ENCODE data around the gene FGF9.

The FGF9 gene

GRCh38 chr13:21670883-21671619, at the start of gene FGF9:
FGF9 (plus strand) TSS chr13:21671073; CDS start chr13:21671913, 840 bp downstream.
- DNase-seq: peak; percentile 77

- no peak for DNase-seq
Measured at GRCh38 chr13:21625366-21625765, 45.5 kb upstream of the FGF9 start.

GRCh38 chr13:21632196-21632595, 38.7 kb upstream of the FGF9 start:
- no peak for DNase-seq

- DNase-seq: no peak
Measured at GRCh38 chr13:21636656-21637055, 34.2 kb upstream of the FGF9 start.

GRCh38 chr13:21637296-21637695, 33.6 kb upstream of the FGF9 start:
- peak; percentile 12 for DNase-seq

- DNase-seq: no peak
Measured at GRCh38 chr13:21638319-21639282, 32.3 kb upstream of the FGF9 start.

GRCh38 chr13:21639561-21639960, 31.3 kb upstream of the FGF9 start:
- no peak for DNase-seq

- DNase-seq: no peak
Measured at GRCh38 chr13:21641629-21642028, 29.2 kb upstream of the FGF9 start.

- no peak for DNase-seq
Measured at GRCh38 chr13:21657538-21657937, 13.3 kb upstream of the FGF9 start.

GRCh38 chr13:21659087-21659486, 11.8 kb upstream of the FGF9 start:
- DNase-seq: no peak

GRCh38 chr13:21661097-21661909, 9.6 kb upstream of the FGF9 start:
- no peak for DNase-seq

- no peak for DNase-seq
Measured at GRCh38 chr13:21663197-21663596, 7.7 kb upstream of the FGF9 start.

- DNase-seq: no peak
Measured at GRCh38 chr13:21668732-21669275, 2.1 kb upstream of the FGF9 start.

GRCh38 chr13:21670006-21670882, 629 bp upstream of the FGF9 start:
- peak; percentile 26 for DNase-seq

GRCh38 chr13:21671620-21672286, 880 bp downstream of the FGF9 start:
- DNase-seq: no peak

- no peak for DNase-seq
Measured at GRCh38 chr13:21672287-21672680, 1.4 kb downstream of the FGF9 start.

- no peak for DNase-seq
Measured at GRCh38 chr13:21672796-21673538, 2.1 kb downstream of the FGF9 start.

GRCh38 chr13:21673539-21673788, 2.6 kb downstream of the FGF9 start:
- DNase-seq: no peak

GRCh38 chr13:21673789-21674489, 3.1 kb downstream of the FGF9 start:
- DNase-seq: peak; percentile 15

GRCh38 chr13:21674490-21675009, 3.7 kb downstream of the FGF9 start:
- no peak for DNase-seq

All from stimulated activated CD4-positive, alpha-beta T cell treated with anti-CD3 and anti-CD28 coated beads, Interleukin-1b, Interleukin-23, amount 100 ng/mL, for 48 hours (primary cell).